ENCODE results near the gene EPN3.

EPN3 gene
- total RNA-seq = 0 reads per million in 3 donors

- no peak within 1 kb of the TSS for H3K4me3 ChIP-seq (ENCODE audit: insufficient read depth, low read depth, low read length, poor library complexity, severe bottlenecking)
- no peak for DNase-seq
- H3K4me1 ChIP-seq (ENCODE audit: control insufficient read depth, insufficient read depth, low read length, poor library complexity, severe bottlenecking) = peaks cover 13% of the 10 kb centered on the region
- H3K9me3 ChIP-seq (ENCODE audit: control insufficient read depth, low read length) = no peaks in the 10 kb centered on the region
- H3K27ac ChIP-seq (ENCODE audit: insufficient read depth, low read length, poor library complexity, severe bottlenecking) = no peak within 1 kb of the TSS
- H3K36me3 ChIP-seq (ENCODE audit: control insufficient read depth, insufficient read depth, low read length) = no peaks in the 10 kb centered on the region
- peaks cover 29% of the 10 kb centered on the region for H3K27me3 ChIP-seq (replicated peaks; ENCODE audit: control insufficient read depth, insufficient read depth, low read length, poor library complexity, severe bottlenecking)
These were observed at the start of gene EPN3 for GRCh38 chr17:50532452-50533024. TSS of gene EPN3 (plus strand) at chr17:50532735. CDS start at chr17:50536557, 3,822 bp downstream.

- no peak for DNase-seq
- peaks cover 30% of the 10 kb centered on the region for H3K36me3 ChIP-seq (ENCODE audit: control insufficient read depth, insufficient read depth, low read length)
- no peak overlapping the region for H3K27ac ChIP-seq (ENCODE audit: insufficient read depth, low read length, poor library complexity, severe bottlenecking)
- peaks cover 10% of the 10 kb centered on the region for H3K4me1 ChIP-seq (ENCODE audit: control insufficient read depth, insufficient read depth, low read length, poor library complexity, severe bottlenecking)
- no peaks in the 10 kb centered on the region for H3K27me3 ChIP-seq (replicated peaks; ENCODE audit: control insufficient read depth, insufficient read depth, low read length, poor library complexity, severe bottlenecking)
- H3K9me3 ChIP-seq (ENCODE audit: control insufficient read depth, low read length) = no peaks in the 10 kb centered on the region
- no peak overlapping the region for H3K4me3 ChIP-seq (ENCODE audit: insufficient read depth, low read depth, low read length, poor library complexity, severe bottlenecking)
These were observed 49.3 kb upstream of the EPN3 start for GRCh38 chr17:50483266-50483665.

GRCh38 chr17:50484386-50485155 is 48.0 kb upstream of the EPN3 start:
- Histone ChIP-seq H3K36me3 (ENCODE audit: control insufficient read depth, insufficient read depth, low read length) (peaks cover 30% of the 10 kb centered on the region), H3K4me3 (ENCODE audit: insufficient read depth, low read depth, low read length, poor library complexity, severe bottlenecking) (no peak overlapping the region), H3K9me3 (ENCODE audit: control insufficient read depth, low read length) (no peaks in the 10 kb centered on the region), H3K27ac (ENCODE audit: insufficient read depth, low read length, poor library complexity, severe bottlenecking) (no peak overlapping the region), H3K27me3 (replicated peaks; ENCODE audit: control insufficient read depth, insufficient read depth, low read length, poor library complexity, severe bottlenecking) (no peaks in the 10 kb centered on the region), H3K4me1 (ENCODE audit: control insufficient read depth, insufficient read depth, low read length, poor library complexity, severe bottlenecking) (peaks cover 4% of the 10 kb centered on the region)
- DNase-seq = no peak

GRCh38 chr17:50487213-50488096 is 45.1 kb upstream of the EPN3 start:
- no peak overlapping the region for H3K27ac ChIP-seq (ENCODE audit: insufficient read depth, low read length, poor library complexity, severe bottlenecking)
- DNase-seq = no peak
- H3K4me1 ChIP-seq (ENCODE audit: control insufficient read depth, insufficient read depth, low read length, poor library complexity, severe bottlenecking) = no peaks in the 10 kb centered on the region

GRCh38 chr17:50488880-50489279 is 43.7 kb upstream of the EPN3 start:
- no peak overlapping the region for H3K27ac ChIP-seq (ENCODE audit: insufficient read depth, low read length, poor library complexity, severe bottlenecking)
- H3K27me3 ChIP-seq (replicated peaks; ENCODE audit: control insufficient read depth, insufficient read depth, low read length, poor library complexity, severe bottlenecking) = no peaks in the 10 kb centered on the region
- H3K9me3 ChIP-seq (ENCODE audit: control insufficient read depth, low read length) = no peaks in the 10 kb centered on the region
- peaks cover 22% of the 10 kb centered on the region for H3K36me3 ChIP-seq (ENCODE audit: control insufficient read depth, insufficient read depth, low read length)
- H3K4me3 ChIP-seq (ENCODE audit: insufficient read depth, low read depth, low read length, poor library complexity, severe bottlenecking) = no peak overlapping the region
- H3K4me1 ChIP-seq (ENCODE audit: control insufficient read depth, insufficient read depth, low read length, poor library complexity, severe bottlenecking) = no peaks in the 10 kb centered on the region
- no peak for DNase-seq

More at GRCh38 chr17:50487213-50488096, 45.1 kb upstream of the EPN3 start:
- no peak overlapping the region for H3K4me3 ChIP-seq (ENCODE audit: insufficient read depth, low read depth, low read length, poor library complexity, severe bottlenecking)
- H3K9me3 ChIP-seq (ENCODE audit: control insufficient read depth, low read length) = no peaks in the 10 kb centered on the region
- peaks cover 30% of the 10 kb centered on the region for H3K36me3 ChIP-seq (ENCODE audit: control insufficient read depth, insufficient read depth, low read length)
- H3K27me3 ChIP-seq (replicated peaks; ENCODE audit: control insufficient read depth, insufficient read depth, low read length, poor library complexity, severe bottlenecking) = no peaks in the 10 kb centered on the region

- Histone ChIP-seq H3K27me3 (replicated peaks; ENCODE audit: control insufficient read depth, insufficient read depth, low read length, poor library complexity, severe bottlenecking) (no peaks in the 10 kb centered on the region), H3K4me3 (ENCODE audit: insufficient read depth, low read depth, low read length, poor library complexity, severe bottlenecking) (no peak overlapping the region), H3K27ac (ENCODE audit: insufficient read depth, low read length, poor library complexity, severe bottlenecking) (no peak overlapping the region), H3K4me1 (ENCODE audit: control insufficient read depth, insufficient read depth, low read length, poor library complexity, severe bottlenecking) (no peaks in the 10 kb centered on the region), H3K36me3 (ENCODE audit: control insufficient read depth, insufficient read depth, low read length) (peaks cover 6% of the 10 kb centered on the region), H3K9me3 (ENCODE audit: control insufficient read depth, low read length) (no peaks in the 10 kb centered on the region)
- DNase-seq = no peak
These were observed 41.0 kb upstream of the EPN3 start for GRCh38 chr17:50491505-50491904.

GRCh38 chr17:50492214-50492613 is 40.3 kb upstream of the EPN3 start:
- Histone ChIP-seq H3K4me1 (ENCODE audit: control insufficient read depth, insufficient read depth, low read length, poor library complexity, severe bottlenecking) (no peaks in the 10 kb centered on the region), H3K4me3 (ENCODE audit: insufficient read depth, low read depth, low read length, poor library complexity, severe bottlenecking) (no peak overlapping the region), H3K36me3 (ENCODE audit: control insufficient read depth, insufficient read depth, low read length) (peaks cover 3% of the 10 kb centered on the region), H3K27me3 (replicated peaks; ENCODE audit: control insufficient read depth, insufficient read depth, low read length, poor library complexity, severe bottlenecking) (no peaks in the 10 kb centered on the region), H3K9me3 (ENCODE audit: control insufficient read depth, low read length) (no peaks in the 10 kb centered on the region), H3K27ac (ENCODE audit: insufficient read depth, low read length, poor library complexity, severe bottlenecking) (no peak overlapping the region)
- DNase-seq = no peak

GRCh38 chr17:50493744-50494143 is 38.8 kb upstream of the EPN3 start:
- H3K9me3 ChIP-seq (ENCODE audit: control insufficient read depth, low read length) = no peaks in the 10 kb centered on the region
- no peak for DNase-seq
- H3K4me1 ChIP-seq (ENCODE audit: control insufficient read depth, insufficient read depth, low read length, poor library complexity, severe bottlenecking) = no peaks in the 10 kb centered on the region
- H3K27ac ChIP-seq (ENCODE audit: insufficient read depth, low read length, poor library complexity, severe bottlenecking) = no peak overlapping the region
- no peaks in the 10 kb centered on the region for H3K27me3 ChIP-seq (replicated peaks; ENCODE audit: control insufficient read depth, insufficient read depth, low read length, poor library complexity, severe bottlenecking)
- no peak overlapping the region for H3K4me3 ChIP-seq (ENCODE audit: insufficient read depth, low read depth, low read length, poor library complexity, severe bottlenecking)
- H3K36me3 ChIP-seq (ENCODE audit: control insufficient read depth, insufficient read depth, low read length) = no peaks in the 10 kb centered on the region

GRCh38 chr17:50495217-50495823 is 37.2 kb upstream of the EPN3 start:
- no peaks in the 10 kb centered on the region for H3K4me1 ChIP-seq (ENCODE audit: control insufficient read depth, insufficient read depth, low read length, poor library complexity, severe bottlenecking)

More at GRCh38 chr17:50495217-50495823, 37.2 kb upstream of the EPN3 start:
- H3K27me3 ChIP-seq (replicated peaks; ENCODE audit: control insufficient read depth, insufficient read depth, low read length, poor library complexity, severe bottlenecking) = no peaks in the 10 kb centered on the region
- DNase-seq = no peak
- H3K4me3 ChIP-seq (ENCODE audit: insufficient read depth, low read depth, low read length, poor library complexity, severe bottlenecking) = no peak overlapping the region
- no peak overlapping the region for H3K27ac ChIP-seq (ENCODE audit: insufficient read depth, low read length, poor library complexity, severe bottlenecking)
- no peaks in the 10 kb centered on the region for H3K36me3 ChIP-seq (ENCODE audit: control insufficient read depth, insufficient read depth, low read length)
- H3K9me3 ChIP-seq (ENCODE audit: control insufficient read depth, low read length) = no peaks in the 10 kb centered on the region

All from effector memory CD4-positive, alpha-beta T cell (primary cell).